Upper lobe of left lung (tissue), 6 donors: ENCODE data around the gene ZNF860. TPM values are rescaled to one million over a fixed set of nuclear protein-coding genes. Genes with fewer than 3 reads are reported as not detected.
"Not testable (repeated sequence)": the region's sequence is repeated elsewhere in the genome, so short reads cannot be mapped to it uniquely, and the experiment has no call there.

Experiments used
- ATAC-seq, 2 donors: fragments of 200-7000 bp; cut with Tn5 transposase; one replicate each; pipeline ENCODE4 v1.9.1; 2022; ENCODE audit warnings: mild to moderate bottlenecking in 2 of 2, moderate library complexity in 2 of 2; ENCODE audit not compliant: low FRiP score in 2 of 2
- DNase-seq, 2 donors: peaks; one replicate each; pipeline ENCODE4 v3.0.0-alpha.2; 2019 to 2020
- H3K27ac ChIP-seq, 4 donors: fragments of 200-600 bp; sonication (generic); one replicate each; pipeline ENCODE4 v1.5.1; 2016 to 2019
- H3K27me3 ChIP-seq, 4 donors: fragments of 200-600 bp; sonication (generic); one replicate each; pipeline ENCODE4 v1.5.1; 2017 to 2019
- H3K36me3 ChIP-seq, 4 donors: fragments of 200-600 bp; sonication (generic); one replicate each; pipeline ENCODE4 v1.5.1; 2016 to 2019
- H3K4me1 ChIP-seq, 4 donors: fragments of 200-600 bp; sonication (generic); one replicate each; pipeline ENCODE4 v1.5.1; 2018 to 2019
- H3K4me3 ChIP-seq, 4 donors: fragments of 200-600 bp; sonication (generic); one replicate each; pipeline ENCODE4 v1.5.1; 2017 to 2019; ENCODE audit warnings: mild to moderate bottlenecking in 2 of 4, moderate library complexity in 1 of 4
- H3K9me3 ChIP-seq, 4 donors: fragments of 200-600 bp; sonication (generic); one replicate each; pipeline ENCODE4 v1.5.1; 2018 to 2019
- CTCF ChIP-seq, 6 experiments: fragments of 450-650 bp in 4 of 6; fragments of 200-600 bp in 2 of 6; sonication (generic) in 2 of 6; IDR thresholded peaks; one replicate each; pipeline ENCODE4 v1.5.1; 2016 to 2019; ENCODE audit warnings: antibody characterized with exemption in 6 of 6
- EP300 ChIP-seq, 4 donors: sonication (generic); formaldehyde crosslinking; IDR thresholded peaks; one replicate each; pipeline ENCODE4 v1.5.1; 2017; ENCODE audit warnings: antibody characterized with exemption in 4 of 4, control low read depth in 2 of 4
- POLR2A ChIP-seq, 4 donors: fragments of 450-650 bp; IDR thresholded peaks; one replicate each; pipeline ENCODE4 v1.5.1; 2016 to 2017; ENCODE audit warnings: antibody characterized with exemption in 4 of 4, mild to moderate bottlenecking in 2 of 4
- POLR2AphosphoS5 ChIP-seq, 2 donors: sonication (generic); formaldehyde crosslinking; IDR thresholded peaks; one replicate each; pipeline ENCODE4 v1.5.1; 2017; ENCODE audit warnings: antibody characterized with exemption in 2 of 2
- WGBS, 2 donors: methylation state at CpG; one replicate each; pipeline ENCODE4 v1.1.5; 2017 to 2018; 5-methylcytosine and 5-hydroxymethylcytosine counted together
- total RNA-seq, 6 donors: library from RNA; depleted of rRNA in 4 of 6; stranded (reverse); fragments of >200 nt in 4 of 6; gene quantifications; one replicate each; pipeline versions ENCODE4 v1.1.0 to v1.2.1, GENCODE V29; 2016 to 2021
- donor health status: DM: no; HTN: no; CAD: no; lungs with moderate emphysema.
- donor health status: DM: no; HTN: yes; CAD: no; lungs with severe emphysema.

Gene ZNF860
- total RNA-seq, 6 donors from 2014 or later, result 1.0 to 2.6 (median 1.2) TPM; not detected in 1

GRCh38 chr3:32009957-32010356 is 28.4 kb downstream of the ZNF860 start:
- 72 to 74% methylated on average over 2 of the region's 2 CpGs for WGBS, 2 donors
- Histone ChIP-seq H3K27me3 (no peaks in the 10 kb centered on the region), H3K9me3 (no peaks in the 10 kb centered on the region), H3K27ac (no peak overlapping the region), H3K4me3 (no peak overlapping the region), H3K36me3 (no peaks in the 10 kb centered on the region), H3K4me1 (no peaks in the 10 kb centered on the region)
- DNase-seq (no peak), ATAC-seq (no peak)
- TF ChIP-seq POLR2AphosphoS5 (IDR thresholded peaks at IDR 0.05), result no peak
- TF ChIP-seq EP300 (IDR thresholded peaks at IDR 0.05), result no peak
- no peak for TF ChIP-seq CTCF (IDR thresholded peaks at IDR 0.05)
- TF ChIP-seq POLR2A (IDR thresholded peaks at IDR 0.05), result no peak

GRCh38 chr3:32010699-32011098 is 29.1 kb downstream of the ZNF860 start:
- not testable (repeated sequence) for DNase-seq, ATAC-seq

GRCh38 chr3:32015638-32016037 is 34.1 kb downstream of the ZNF860 start:
- ATAC-seq, H3K4me3 ChIP-seq, H3K27me3 ChIP-seq, H3K36me3 ChIP-seq, H3K27ac ChIP-seq, DNase-seq, H3K9me3 ChIP-seq: not testable (repeated sequence)
- peaks cover under 1 to 13% (median 8%) of the 10 kb centered on the region in 4 donors for H3K4me1 ChIP-seq
- WGBS, 2 donors, result 92 to 96% methylated on average over 3 of the region's 3 CpGs

More at GRCh38 chr3:32010699-32011098, 29.1 kb downstream of the ZNF860 start:
- H3K27me3 ChIP-seq, H3K9me3 ChIP-seq, H3K36me3 ChIP-seq, H3K27ac ChIP-seq, H3K4me1 ChIP-seq, H3K4me3 ChIP-seq: not testable (repeated sequence)
- WGBS, 2 donors, result 91 to 97% methylated on average over 6 to 7 of the region's 7 CpGs

GRCh38 chr3:32017286-32017685 is 35.7 kb downstream of the ZNF860 start:
- 84 to 90% methylated on average over 3 of the region's 3 CpGs for WGBS, 2 donors

GRCh38 chr3:32018757-32019564 is 37.4 kb downstream of the ZNF860 start:
- peak; percentile 65 to 85 (median 75) for TF ChIP-seq CTCF (IDR thresholded peaks at IDR 0.05)
- no peak for TF ChIP-seq POLR2AphosphoS5 (IDR thresholded peaks at IDR 0.05)
- peak; percentile 70 to 89 for ATAC-seq

More at GRCh38 chr3:32017286-32017685, 35.7 kb downstream of the ZNF860 start:
- DNase-seq (no peak), ATAC-seq (no peak)
- TF ChIP-seq POLR2A (IDR thresholded peaks at IDR 0.05), result no peak
- no peak for TF ChIP-seq CTCF (IDR thresholded peaks at IDR 0.05)
- no peak for TF ChIP-seq POLR2AphosphoS5 (IDR thresholded peaks at IDR 0.05)
- no peak for TF ChIP-seq EP300 (IDR thresholded peaks at IDR 0.05)
- no peak overlapping the region for H3K27ac ChIP-seq
- H3K4me3 ChIP-seq, result no peak overlapping the region
- no peaks in the 10 kb centered on the region for H3K9me3 ChIP-seq
- no peaks in the 10 kb centered on the region for H3K36me3 ChIP-seq
- no peaks in the 10 kb centered on the region for H3K27me3 ChIP-seq
- H3K4me1 ChIP-seq, result peaks cover 3 to 13% (median 8%) of the 10 kb centered on the region in 4 donors

GRCh38 chr3:32021155-32021554 is 39.6 kb downstream of the ZNF860 start:
- no peak for ATAC-seq

More at GRCh38 chr3:32018757-32019564, 37.4 kb downstream of the ZNF860 start:
- H3K4me1 ChIP-seq, result peaks cover 3 to 13% (median 8%) of the 10 kb centered on the region in 4 donors
- H3K27me3 ChIP-seq, result no peaks in the 10 kb centered on the region
- 41 to 42% methylated on average over 5 of the region's 5 CpGs for WGBS, 2 donors
- H3K27ac ChIP-seq, result no peak overlapping the region
- no peak overlapping the region for H3K4me3 ChIP-seq
- no peaks in the 10 kb centered on the region for H3K36me3 ChIP-seq
- DNase-seq, result no peak
- no peaks in the 10 kb centered on the region for H3K9me3 ChIP-seq

More at GRCh38 chr3:32021155-32021554, 39.6 kb downstream of the ZNF860 start:
- Histone ChIP-seq H3K4me3 (no peak overlapping the region), H3K9me3 (no peaks in the 10 kb centered on the region), H3K36me3 (no peaks in the 10 kb centered on the region), H3K27ac (no peak overlapping the region), H3K27me3 (no peaks in the 10 kb centered on the region), H3K4me1 (peaks cover 3 to 13% (median 8%) of the 10 kb centered on the region in 4 donors)
- DNase-seq, result no peak
- no peak for TF ChIP-seq EP300 (IDR thresholded peaks at IDR 0.05)
- no peak for TF ChIP-seq POLR2AphosphoS5 (IDR thresholded peaks at IDR 0.05)
- no peak for TF ChIP-seq POLR2A (IDR thresholded peaks at IDR 0.05)
- TF ChIP-seq CTCF (IDR thresholded peaks at IDR 0.05), result no peak
- 88% methylated on average over 7 of the region's 7 CpGs for WGBS, 2 donors
